ENCODE data around the gene SARS1. TPM values are rescaled to one million over a fixed set of nuclear protein-coding genes. Genes with fewer than 3 reads are reported as not detected.

SARS1 gene
- total RNA-seq, 1 donor from 2014 or later: 118 TPM

GRCh38 chr1:109272831-109273547 lies 59.3 kb downstream of the SARS1 start:
- Mint-ChIP-seq H3K4me3 (no peak overlapping the region), H3K27ac (no peak overlapping the region), H3K27me3 (ENCODE audit: insufficient read depth, low read depth) (peaks cover 6% of the 10 kb centered on the region), H3K36me3 (peaks cover 22% of the 10 kb centered on the region), H3K9me3 (no peaks in the 10 kb centered on the region), H3K4me1 (peaks cover 22% of the 10 kb centered on the region)
- TF ChIP-seq EZH2phosphoT487 (IDR thresholded peaks at IDR 0.05) (no peak), EZH2 (IDR thresholded peaks at IDR 0.05) (no peak), CTCF (IDR thresholded peaks at IDR 0.05) (no peak)
- Histone ChIP-seq H3K4me1 (no peaks in the 10 kb centered on the region), H3K27ac (no peak overlapping the region), H3K79me2 (ENCODE audit: low read depth) (no peaks in the 10 kb centered on the region), H4K20me1 (ENCODE audit: low read depth) (no peaks in the 10 kb centered on the region), H3K9ac (no peak overlapping the region), H3K27me3 (no peaks in the 10 kb centered on the region), H3K9me3 (ENCODE audit: low read depth) (no peaks in the 10 kb centered on the region), H3K4me3 (no peak overlapping the region), H3K36me3 (no peaks in the 10 kb centered on the region), H3F3A (ENCODE audit: low read depth) (peaks cover 14% of the 10 kb centered on the region), H2AFZ (replicated peaks) (no peak overlapping the region), H3K4me2 (no peak overlapping the region)
- no peak for DNase-seq (ENCODE audit: low spot score)

- H3K9ac ChIP-seq: peak overlapping the region; percentile 27
- peaks cover 22% of the 10 kb centered on the region for H3K4me1 Mint-ChIP-seq
- no peak overlapping the region for H3K27ac ChIP-seq
- no peak overlapping the region for H3K4me3 ChIP-seq
- no peaks in the 10 kb centered on the region for H3K79me2 ChIP-seq (ENCODE audit: low read depth)
- H3K36me3 ChIP-seq: no peaks in the 10 kb centered on the region
- no peak for DNase-seq (ENCODE audit: low spot score)
- peaks cover 3% of the 10 kb centered on the region for H3K27me3 Mint-ChIP-seq (ENCODE audit: insufficient read depth, low read depth)
- H3F3A ChIP-seq (ENCODE audit: low read depth): peaks cover 21% of the 10 kb centered on the region
- no peaks in the 10 kb centered on the region for H3K9me3 Mint-ChIP-seq
- H3K27me3 ChIP-seq: no peaks in the 10 kb centered on the region
- no peak overlapping the region for H3K4me3 Mint-ChIP-seq
- H3K4me2 ChIP-seq: no peak overlapping the region
- H3K4me1 ChIP-seq: no peaks in the 10 kb centered on the region
- TF ChIP-seq EZH2phosphoT487 (IDR thresholded peaks at IDR 0.05): no peak
- TF ChIP-seq EZH2 (IDR thresholded peaks at IDR 0.05): no peak
- TF ChIP-seq CTCF (IDR thresholded peaks at IDR 0.05): no peak
- H3K36me3 Mint-ChIP-seq: peaks cover 20% of the 10 kb centered on the region
- H3K9me3 ChIP-seq (ENCODE audit: low read depth): no peaks in the 10 kb centered on the region
- peak overlapping the region; percentile 57 for H3K27ac Mint-ChIP-seq
- H4K20me1 ChIP-seq (ENCODE audit: low read depth): no peaks in the 10 kb centered on the region
- H2AFZ ChIP-seq (replicated peaks): no peak overlapping the region
These were observed 60.0 kb downstream of the SARS1 start for GRCh38 chr1:109273570-109274288.

GRCh38 chr1:109274533-109275476 lies 61.1 kb downstream of the SARS1 start:
- H3K4me2 ChIP-seq: no peak overlapping the region
- Mint-ChIP-seq H3K9me3 (no peaks in the 10 kb centered on the region), H3K27ac (peak overlapping the region; percentile 78), H3K27me3 (ENCODE audit: insufficient read depth, low read depth) (no peaks in the 10 kb centered on the region), H3K4me3 (no peak overlapping the region), H3K4me1 (peaks cover 22% of the 10 kb centered on the region), H3K36me3 (peaks cover 23% of the 10 kb centered on the region)
- H3K4me3 ChIP-seq: no peak overlapping the region
- no peaks in the 10 kb centered on the region for H4K20me1 ChIP-seq (ENCODE audit: low read depth)
- no peak overlapping the region for H2AFZ ChIP-seq (replicated peaks)
- H3K27me3 ChIP-seq: no peaks in the 10 kb centered on the region
- peaks cover 22% of the 10 kb centered on the region for H3F3A ChIP-seq (ENCODE audit: low read depth)
- H3K79me2 ChIP-seq (ENCODE audit: low read depth): peaks cover 1% of the 10 kb centered on the region
- H3K36me3 ChIP-seq: no peaks in the 10 kb centered on the region
- DNase-seq (ENCODE audit: low spot score): no peak
- no peaks in the 10 kb centered on the region for H3K4me1 ChIP-seq
- H3K27ac ChIP-seq: no peak overlapping the region
- TF ChIP-seq EZH2phosphoT487 (IDR thresholded peaks at IDR 0.05): no peak
- TF ChIP-seq CTCF (IDR thresholded peaks at IDR 0.05): no peak
- no peak for TF ChIP-seq EZH2 (IDR thresholded peaks at IDR 0.05)
- H3K9ac ChIP-seq: peak overlapping the region; percentile 27
- no peaks in the 10 kb centered on the region for H3K9me3 ChIP-seq (ENCODE audit: low read depth)

Data from neural progenitor cell (in vitro differentiated cells).